A549 (cell line): ENCODE data around the gene TAGAP. TPM values are rescaled to one million over a fixed set of nuclear protein-coding genes. Genes with fewer than 3 reads are reported as not detected.
A peak's percentile ranks its signal among the peaks of the same experiment; 100 is the strongest.
"Not testable (repeated sequence)": the region's sequence is repeated elsewhere in the genome, so short reads cannot be mapped to it uniquely, and the experiment has no call there.

Experiments
- ATAC-seq, 2 experiments: fragments of 200-7000 bp in 1 of 2; fragments of >200 bp in 1 of 2; cut with Nextera tagmentation in 1 of 2; cut with Tn5 transposase in 1 of 2; 3 replicates each; pipeline versions ENCODE4 v1.8.0 to v1.9.1; 2018 to 2020; ENCODE audit warnings: mild to moderate bottlenecking in 1 of 2, moderate library complexity in 1 of 2
- CTCF ChIA-PET: fragments of 300-600 bp; sonication (Branson Sonifier 250); formaldehyde crosslinking; extraction: SDS; loops from one replicate; lab custom pipeline; 2021; ENCODE audit warnings: antibody characterized with exemption, inconsistent platforms; lab: Yijun Ruan, JAX
- POLR2A ChIA-PET: fragments of 350-600 bp; formaldehyde crosslinking; extraction: SDS; loops from one replicate; lab custom pipeline; 2021; ENCODE audit warnings: antibody characterized with exemption, inconsistent platforms; lab: Yijun Ruan, JAX
- DNase-seq, 2 experiments: peaks; one replicate each; pipeline versions ENCODE4 v3.0.0 to v3.0.0-alpha.2; 2011 to 2016; ENCODE audit warnings: low read depth in 1 of 2, low spot score in 1 of 2
- FAIRE-seq: peaks from 2 replicates; lab custom pipeline; 2011; peaks lifted over from hg19 to GRCh38; lab: Jason Lieb, UNC
- H3K27ac ChIP-seq, 2 experiments: fragments of >200 bp; sonication (Bioruptor Twin); formaldehyde crosslinking; 3 replicates each; pipeline ENCODE4 v1.5.1; 2016 to 2017
- H3K4me1 ChIP-seq: fragments of >200 bp; sonication (Bioruptor Twin); formaldehyde crosslinking; 3 replicates; pipeline ENCODE4 v1.6.1; 2016
- H3K4me2 ChIP-seq: fragments of >200 bp; sonication (Bioruptor Twin); formaldehyde crosslinking; 3 replicates; pipeline ENCODE4 v1.6.1; 2016
- H3K4me3 ChIP-seq: fragments of >200 bp; sonication (Bioruptor Twin); formaldehyde crosslinking; 3 replicates; pipeline ENCODE4 v1.5.1; 2016
- H3K9me3 ChIP-seq: fragments of >200 bp; sonication (Bioruptor Twin); formaldehyde crosslinking; 3 replicates; pipeline ENCODE4 v1.6.1; 2016
- ESRRA ChIP-seq: fragments of 150-350 bp; IDR thresholded peaks from 2 replicates; pipeline ENCODE4 v1.6.1; 2014; ENCODE audit warnings: mild to moderate bottlenecking, low read length, borderline replicate concordance
- JUNB ChIP-seq: fragments of >200 bp; sonication (Bioruptor Twin); formaldehyde crosslinking; IDR thresholded peaks from 2 replicates; pipeline ENCODE4 v1.6.1; 2016
- MYC ChIP-seq: IDR thresholded peaks from 2 replicates; pipeline ENCODE4 v1.6.1; 2012; ENCODE audit warnings: mild to moderate bottlenecking, inconsistent platforms, low read length, improper control_type of control experiment, borderline replicate concordance
- PHF8 ChIP-seq: fragments of 200-600 bp; sonication (generic); IDR thresholded peaks from 2 replicates; pipeline ENCODE4 v1.6.1; 2016; ENCODE audit warnings: low read depth, mild to moderate bottlenecking, antibody characterized with exemption, moderate library complexity, borderline replicate concordance
- POLR2AphosphoS2 ChIP-seq: conservative IDR thresholded peaks from 2 replicates; pipeline ENCODE4 v1.6.1; 2012; ENCODE audit warnings: low read length, improper control_type of control experiment, inconsistent platforms
- RAD21 ChIP-seq, 2 experiments: fragments of >200 bp in 1 of 2; sonication (Bioruptor Twin) in 1 of 2; formaldehyde crosslinking in 1 of 2; IDR thresholded peaks in 1 of 2; conservative IDR thresholded peaks in 1 of 2; 2 replicates in 1 of 2; 3 replicates in 1 of 2; pipeline ENCODE4 v1.6.1; 2012 to 2018; ENCODE audit warnings: inconsistent platforms in 1 of 2
- RNF2 ChIP-seq: fragments of 200-600 bp; sonication (generic); IDR thresholded peaks from 2 replicates; pipeline ENCODE4 v1.6.1; 2016; ENCODE audit warnings: low read depth, mild to moderate bottlenecking, antibody characterized with exemption, moderate library complexity, borderline replicate concordance
- SMC3 ChIP-seq: fragments of >200 bp; sonication (Bioruptor Twin); formaldehyde crosslinking; IDR thresholded peaks from 3 replicates; pipeline ENCODE4 v1.6.1; 2018; ENCODE audit warnings: inconsistent platforms
- TFCP2L1 ChIP-seq: fragments of 250-450 bp; sonication (Bioruptor Pico); IDR thresholded peaks from 2 replicates; pipeline ENCODE4 v1.5.0; 2021; ENCODE audit warnings: mild to moderate bottlenecking
- WGBS: methylation state at CpG from one replicate; pipeline ENCODE4 v1.1.6; 2017; ENCODE audit errors: missing lambda C conversion rate; 5-methylcytosine and 5-hydroxymethylcytosine counted together
- polyA plus RNA-seq, 4 experiments: library from polyadenylated mRNA; depleted of rRNA in 3 of 4; stranded (reverse); fragments of >200 nt; fragmentation: RNase III in 1 of 4; extraction: RNeasy Plus Mini Kit Qiagen cat#74134 plus additional on column Dnase treatment in 1 of 4; gene quantifications; 2 replicates in 3 of 4; 3 replicates in 1 of 4; pipeline ENCODE4 v1.2.3, GENCODE V29; 2011 to 2017
- TF ChIP-seq, protein P1 (sequence below): fragments of >200 bp; sonication (Bioruptor Twin); formaldehyde crosslinking; IDR thresholded peaks from 3 replicates; pipeline ENCODE4 v1.5.1; 2016
- TF ChIP-seq, protein P2 (sequence below): fragments of 250-450 bp; sonication (Bioruptor Pico); IDR thresholded peaks from 2 replicates; pipeline ENCODE4 v1.5.0; 2020; ENCODE audit warnings: low read depth, mild to moderate bottlenecking, moderate library complexity

Gene TAGAP
- polyA plus RNA-seq, 2 of the 4 experiments (the other 2 are of a cell fraction), result not detected

DNA sequence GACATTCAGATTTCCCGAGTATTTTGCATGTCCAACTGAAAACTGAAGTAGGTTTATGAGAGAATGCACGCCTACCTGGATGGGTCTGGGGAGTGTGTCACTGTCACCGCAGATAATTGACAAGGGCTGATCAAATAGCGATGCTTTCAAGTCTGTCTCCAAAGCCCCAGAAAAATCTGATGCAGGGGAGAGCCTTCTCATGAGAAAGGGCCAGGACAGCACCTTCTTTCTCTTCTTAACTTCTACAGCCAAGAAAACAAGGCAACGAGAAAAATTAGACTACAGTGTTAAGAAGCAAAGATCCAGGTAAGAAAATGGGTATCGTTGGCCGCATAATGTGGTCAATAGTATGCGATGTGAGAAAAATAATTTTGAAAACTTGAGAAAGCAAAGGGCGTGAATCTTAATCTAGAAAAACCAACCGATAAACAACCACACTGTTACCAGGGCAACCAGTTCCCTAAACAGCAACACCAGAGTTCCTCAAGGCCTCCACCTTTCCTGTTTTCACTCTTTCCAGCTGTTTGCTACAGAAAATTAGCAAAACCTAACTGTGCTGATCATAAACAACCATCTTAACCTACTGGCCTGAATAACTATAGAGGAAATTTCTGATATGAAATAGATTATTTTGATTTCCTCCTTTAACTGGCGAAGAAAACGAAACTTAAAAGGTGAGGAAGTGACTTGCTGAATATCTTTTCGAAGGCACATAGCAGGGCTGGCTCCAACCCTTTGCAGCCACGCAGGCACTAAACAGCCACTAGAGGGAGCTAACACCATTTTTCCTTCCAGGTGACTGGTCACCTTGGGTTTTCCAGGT, 2.6 kb downstream of the TAGAP start:
- H3K9me3 ChIP-seq, result no peaks in the 10 kb centered on the region
- TF ChIP-seq ESRRA (no peak), SMC3 (peak; percentile 67), RAD21 (conservative IDR thresholded peaks at IDR 0.05 in 1 of 2, IDR thresholded peaks at IDR 0.05 in 1 of 2) (peak; percentile 58 to 67)
- TF ChIP-seq, protein P1, sequence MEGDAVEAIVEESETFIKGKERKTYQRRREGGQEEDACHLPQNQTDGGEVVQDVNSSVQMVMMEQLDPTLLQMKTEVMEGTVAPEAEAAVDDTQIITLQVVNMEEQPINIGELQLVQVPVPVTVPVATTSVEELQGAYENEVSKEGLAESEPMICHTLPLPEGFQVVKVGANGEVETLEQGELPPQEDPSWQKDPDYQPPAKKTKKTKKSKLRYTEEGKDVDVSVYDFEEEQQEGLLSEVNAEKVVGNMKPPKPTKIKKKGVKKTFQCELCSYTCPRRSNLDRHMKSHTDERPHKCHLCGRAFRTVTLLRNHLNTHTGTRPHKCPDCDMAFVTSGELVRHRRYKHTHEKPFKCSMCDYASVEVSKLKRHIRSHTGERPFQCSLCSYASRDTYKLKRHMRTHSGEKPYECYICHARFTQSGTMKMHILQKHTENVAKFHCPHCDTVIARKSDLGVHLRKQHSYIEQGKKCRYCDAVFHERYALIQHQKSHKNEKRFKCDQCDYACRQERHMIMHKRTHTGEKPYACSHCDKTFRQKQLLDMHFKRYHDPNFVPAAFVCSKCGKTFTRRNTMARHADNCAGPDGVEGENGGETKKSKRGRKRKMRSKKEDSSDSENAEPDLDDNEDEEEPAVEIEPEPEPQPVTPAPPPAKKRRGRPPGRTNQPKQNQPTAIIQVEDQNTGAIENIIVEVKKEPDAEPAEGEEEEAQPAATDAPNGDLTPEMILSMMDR, result peak; percentile 78
- WGBS, result 48% methylated on average over 14 of the region's 14 CpGs
- ATAC-seq, result peak; percentile 87 to 95
- POLR2A ChIA-PET, result no interaction called here
- peak overlapping the region; percentile 20; the same call in 1 of the 3 replicates for H3K4me2 ChIP-seq
- CTCF ChIA-PET, result interaction anchor here (0.6 to 4.4 kb wide), 11 partner anchors 9 to 102 kb away, joined by 3 to 30 read pairs (median 3); no protein-coding TSS in a partner anchor
- peak; percentile 62 to 64 for DNase-seq
- H3K27ac ChIP-seq, result no peak overlapping the region
- H3K4me1 ChIP-seq, result no peaks in the 10 kb centered on the region
- FAIRE-seq, result no peak
- no peak overlapping the region for H3K4me3 ChIP-seq

DNA sequence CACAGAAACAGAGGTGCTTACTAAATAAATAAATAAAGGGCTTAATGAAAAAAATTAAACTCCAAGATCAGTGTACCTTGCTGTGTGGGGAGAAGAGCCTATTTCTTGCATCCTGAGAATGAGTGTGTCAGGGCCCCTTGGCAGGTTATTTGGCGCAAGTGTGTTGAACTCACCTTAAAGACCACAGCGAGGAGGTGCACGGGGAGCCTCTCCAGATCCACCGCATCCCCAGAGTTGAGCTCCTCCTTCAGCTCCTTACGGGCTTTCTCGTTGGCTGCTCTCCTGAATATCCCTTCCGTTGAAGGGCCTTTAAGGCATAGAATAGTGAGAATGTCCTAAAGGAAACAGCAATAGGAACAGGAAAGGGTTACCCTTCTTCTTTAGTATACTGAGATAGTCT, 3.6 kb downstream of the TAGAP start:
- Histone ChIP-seq H3K27ac (no peak overlapping the region), H3K4me2 (no peak overlapping the region), H3K9me3 (no peaks in the 10 kb centered on the region), H3K4me1 (no peaks in the 10 kb centered on the region), H3K4me3 (no peak overlapping the region)
- CTCF ChIA-PET, result interaction anchor here (1.1 to 4.4 kb wide), 4 partner anchors 8 to 94 kb away, joined by 3 to 30 read pairs (median 8); no protein-coding TSS in a partner anchor
- FAIRE-seq, result no peak
- WGBS, result 80% methylated on average over 7 of the region's 7 CpGs
- DNase-seq, result no peak
- ATAC-seq, result no peak
- POLR2A ChIA-PET, result no interaction called here
- TF ChIP-seq, protein P2, sequence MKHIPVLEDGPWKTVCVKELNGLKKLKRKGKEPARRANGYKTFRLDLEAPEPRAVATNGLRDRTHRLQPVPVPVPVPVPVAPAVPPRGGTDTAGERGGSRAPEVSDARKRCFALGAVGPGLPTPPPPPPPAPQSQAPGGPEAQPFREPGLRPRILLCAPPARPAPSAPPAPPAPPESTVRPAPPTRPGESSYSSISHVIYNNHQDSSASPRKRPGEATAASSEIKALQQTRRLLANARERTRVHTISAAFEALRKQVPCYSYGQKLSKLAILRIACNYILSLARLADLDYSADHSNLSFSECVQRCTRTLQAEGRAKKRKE (CRISPR knock-in tag), result no peak
- TF ChIP-seq PHF8 (no peak), POLR2AphosphoS2 (no peak)

DNA sequence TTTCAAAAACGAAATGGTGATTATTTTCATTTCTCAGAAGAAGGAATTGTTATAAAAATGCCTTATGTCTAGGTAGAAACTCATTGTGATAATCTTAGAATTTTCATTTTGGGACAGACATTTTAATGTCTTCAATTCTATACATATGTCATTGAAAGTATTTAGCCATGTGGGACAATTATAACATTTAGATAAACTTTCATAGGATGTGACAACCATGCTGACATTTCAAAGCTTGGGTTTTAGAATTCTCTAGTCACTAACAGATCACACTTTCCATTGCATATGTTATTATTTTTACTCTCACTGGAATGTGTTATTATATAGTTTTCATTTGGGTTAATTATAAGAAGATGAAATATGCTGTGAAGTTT, 4.9 kb downstream of the TAGAP start:
- DNase-seq (no peak), FAIRE-seq (no peak), ATAC-seq (no peak)
- no peaks in the 10 kb centered on the region for H3K4me1 ChIP-seq
- no peak for TF ChIP-seq JUNB
- 0 out of 2 replicates have a peak, but pooled peaks have one; percentile 12 for TF ChIP-seq RNF2
- ChIA-PET CTCF (interaction anchor here (0.8 to 4.4 kb wide), 2 partner anchors 8 to 64 kb away, joined by 3 to 30 read pairs; no protein-coding TSS in a partner anchor), POLR2A (interaction anchor here (1.2 kb wide), 1 partner anchor 40 kb away, joined by 3 read pairs; the partner anchor contains the start of gene RSPH3)
- 38% methylated on average over 1 of the region's 1 CpG for WGBS
- no peak overlapping the region for H3K4me2 ChIP-seq
- H3K27ac ChIP-seq, result no peak overlapping the region
- H3K9me3 ChIP-seq, result no peaks in the 10 kb centered on the region
- H3K4me3 ChIP-seq, result no peak overlapping the region

DNA sequence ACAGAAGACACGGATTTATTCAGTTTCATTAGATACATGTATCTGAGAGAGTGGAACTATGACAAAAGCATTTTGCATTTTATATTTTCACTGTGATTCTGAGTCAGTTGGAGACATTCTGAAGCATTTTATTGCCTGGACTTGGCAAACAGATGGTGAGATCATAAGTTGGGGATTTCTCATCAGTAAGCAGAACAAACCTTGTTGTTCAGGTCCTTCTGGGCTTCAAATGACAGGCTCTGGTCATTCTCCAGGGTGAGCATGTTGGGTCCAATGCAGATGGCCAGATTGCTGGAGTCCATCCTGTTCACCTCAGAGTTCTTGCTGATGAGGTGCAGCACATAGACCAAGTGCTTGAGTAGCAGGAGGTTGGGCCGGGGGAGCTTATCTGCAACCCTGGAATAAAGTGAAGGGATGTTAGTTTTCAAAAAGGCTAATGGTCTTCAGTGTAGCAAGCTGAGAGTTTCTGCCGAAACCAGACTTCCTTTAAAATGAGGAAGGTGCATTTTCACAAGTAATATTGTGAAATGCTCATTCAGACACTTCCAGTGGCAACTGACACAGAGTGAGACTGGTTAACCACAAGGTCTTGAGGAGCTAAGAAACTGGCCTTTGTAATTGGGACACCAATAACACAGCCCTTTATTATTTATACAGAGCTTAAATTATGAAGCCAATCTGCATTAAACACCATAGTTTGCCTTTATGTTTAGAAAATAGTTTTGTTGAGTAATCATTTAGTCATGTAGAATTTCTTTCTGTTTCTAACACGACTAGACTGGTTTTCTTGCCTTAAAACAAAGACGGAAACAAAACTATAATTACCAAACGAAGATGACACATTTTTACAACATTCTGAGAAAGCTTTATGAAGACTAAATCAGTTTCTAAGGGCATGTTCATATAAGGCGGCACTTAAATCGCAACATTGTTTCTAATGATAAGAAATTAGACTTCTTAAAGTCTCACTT, 5.6 kb downstream of the TAGAP start:
- ATAC-seq (no peak), DNase-seq (no peak), FAIRE-seq (no peak)
- H3K9me3 ChIP-seq, result no peaks in the 10 kb centered on the region
- no peak overlapping the region for H3K4me3 ChIP-seq
- WGBS, result 56% methylated on average over 8 of the region's 8 CpGs
- H3K4me1 ChIP-seq, result no peaks in the 10 kb centered on the region
- ChIA-PET POLR2A (interaction anchor here (1.2 kb wide), 1 partner anchor 39 kb away, joined by 3 read pairs; the partner anchor contains the start of gene RSPH3), CTCF (interaction anchor here (0.8 to 4.4 kb wide), 2 partner anchors 8 to 64 kb away, joined by 3 to 30 read pairs; no protein-coding TSS in a partner anchor)
- no peak overlapping the region for H3K4me2 ChIP-seq
- TF ChIP-seq MYC (no peak), TFCP2L1 (CRISPR knock-in tag) (no peak), PHF8 (no peak), RNF2 (peak; percentile 21; the same call in 1 of the 2 replicates)
- no peak overlapping the region for H3K27ac ChIP-seq

DNA sequence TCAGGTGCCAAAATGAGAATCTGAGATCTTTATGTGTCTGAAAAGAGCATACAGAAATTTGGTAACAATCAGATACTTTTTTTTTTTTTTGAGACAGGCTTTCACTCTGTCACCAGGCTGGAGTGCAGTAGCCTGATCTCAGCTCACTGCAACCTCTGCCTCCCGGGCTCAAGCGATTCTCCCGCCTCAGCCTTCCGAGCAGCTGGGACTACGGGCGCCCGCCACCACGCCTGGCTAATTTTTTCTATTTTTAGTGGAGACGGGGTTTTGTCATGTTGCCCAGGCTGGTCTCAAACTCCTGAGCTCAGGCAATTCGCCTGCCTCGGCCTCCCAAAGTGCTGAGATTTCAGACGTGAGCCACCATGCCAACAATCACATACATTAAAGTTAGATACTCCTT, 6.5 kb downstream of the TAGAP start:
- FAIRE-seq, POLR2A ChIA-PET, DNase-seq, H3K4me1 ChIP-seq, H3K4me2 ChIP-seq, H3K27ac ChIP-seq, ATAC-seq, H3K4me3 ChIP-seq, H3K9me3 ChIP-seq, CTCF ChIA-PET: not testable (repeated sequence)
- 78% methylated on average over 12 of the region's 12 CpGs for WGBS
